Neural progenitor cell (in vitro differentiated cells): Measurements from ENCODE around the gene TPP2.

Experiments used
- CTCF ChIP-seq: fragments of 200-600 bp; sonication (generic); IDR thresholded peaks from 2 replicates; pipeline ENCODE4 v1.5.1; 2017; ENCODE audit warnings: antibody characterized with exemption, mild to moderate bottlenecking
- EZH2 ChIP-seq: fragments of 200-600 bp; sonication (generic); IDR thresholded peaks from 2 replicates; pipeline ENCODE4 v1.6.1; 2017; ENCODE audit warnings: antibody characterized with exemption, mild to moderate bottlenecking, moderate library complexity
- EZH2phosphoT487 ChIP-seq: fragments of 200-600 bp; sonication (generic); IDR thresholded peaks from 2 replicates; pipeline ENCODE4 v1.6.1; 2017; ENCODE audit warnings: antibody characterized with exemption

GRCh38 chr13:102654756-102655155 lies 58.0 kb downstream of the TPP2 start:
- no peak for TF ChIP-seq CTCF
- TF ChIP-seq EZH2, result no peak
- no peak for TF ChIP-seq EZH2phosphoT487
